Hematopoietic multipotent progenitor cell (in vitro differentiated cells): Measurements from ENCODE around the gene ZNF496. TPM values are rescaled to one million over a fixed set of nuclear protein-coding genes. Genes with fewer than 3 reads are reported as not detected.
"Not testable (repeated sequence)": the region's sequence is repeated elsewhere in the genome, so short reads cannot be mapped to it uniquely, and the experiment has no call there.

Experiments used
- DNase-seq, 3 donors: peaks; one replicate each; pipeline ENCODE4 v3.0.0-alpha.2; 2011 to 2015; ENCODE audit warnings: low read depth in 2 of 3, low spot score in 2 of 3
- total RNA-seq: library from RNA; depleted of rRNA; stranded (reverse); fragments of >200 nt; gene quantifications from one replicate; pipeline ENCODE4 v1.2.3, GENCODE V29; 2012

ZNF496 gene
- total RNA-seq, 1 donor: 53.1 TPM

GRCh38 chr1:247296599-247297180, 35.0 kb downstream of the ZNF496 start:
- no peak for DNase-seq

- DNase-seq: no peak
Measured at GRCh38 chr1:247295746-247296145, 35.9 kb downstream of the ZNF496 start.

- no peak for DNase-seq
Measured at GRCh38 chr1:247295274-247295684, 36.4 kb downstream of the ZNF496 start.

GRCh38 chr1:247294282-247294681, 37.4 kb downstream of the ZNF496 start:
- DNase-seq: no peak

- DNase-seq: no peak
Measured at GRCh38 chr1:247293047-247293446, 38.6 kb downstream of the ZNF496 start.

- no peak for DNase-seq
Measured at GRCh38 chr1:247291833-247292561, 39.7 kb downstream of the ZNF496 start.

GRCh38 chr1:247291161-247291560, 40.5 kb downstream of the ZNF496 start:
- DNase-seq: no peak

- DNase-seq: no peak
Measured at GRCh38 chr1:247290576-247290975, 41.1 kb downstream of the ZNF496 start.

GRCh38 chr1:247289274-247289892, 42.3 kb downstream of the ZNF496 start:
- DNase-seq: not testable (repeated sequence)

- no peak for DNase-seq
Measured at GRCh38 chr1:247288341-247288740, 43.3 kb downstream of the ZNF496 start.

- no peak for DNase-seq
Measured at GRCh38 chr1:247287460-247287859, 44.2 kb downstream of the ZNF496 start.

GRCh38 chr1:247286134-247286670, 45.5 kb downstream of the ZNF496 start:
- DNase-seq: no peak

- no peak for DNase-seq
Measured at GRCh38 chr1:247281001-247281574, 50.6 kb downstream of the ZNF496 start.

GRCh38 chr1:247277191-247277590, 54.5 kb downstream of the ZNF496 start:
- no peak for DNase-seq

GRCh38 chr1:247274605-247275256, 56.9 kb downstream of the ZNF496 start:
- no peak for DNase-seq

GRCh38 chr1:247273013-247273412, 58.7 kb downstream of the ZNF496 start:
- no peak for DNase-seq

- DNase-seq: no peak
Measured at GRCh38 chr1:247270003-247270402, 61.7 kb downstream of the ZNF496 start.

GRCh38 chr1:247269133-247269532, 62.5 kb downstream of the ZNF496 start:
- no peak for DNase-seq

GRCh38 chr1:247268390-247269045, 63.1 kb downstream of the ZNF496 start:
- DNase-seq: no peak

- DNase-seq: no peak
Measured at GRCh38 chr1:247266053-247266452, 65.6 kb downstream of the ZNF496 start.
